ENCODE data around the gene NOTCH2NLA.
"Not testable (repeated sequence)": the region's sequence is repeated elsewhere in the genome, so short reads cannot be mapped to it uniquely, and the experiment has no call there.

The NOTCH2NLA gene

DNA sequence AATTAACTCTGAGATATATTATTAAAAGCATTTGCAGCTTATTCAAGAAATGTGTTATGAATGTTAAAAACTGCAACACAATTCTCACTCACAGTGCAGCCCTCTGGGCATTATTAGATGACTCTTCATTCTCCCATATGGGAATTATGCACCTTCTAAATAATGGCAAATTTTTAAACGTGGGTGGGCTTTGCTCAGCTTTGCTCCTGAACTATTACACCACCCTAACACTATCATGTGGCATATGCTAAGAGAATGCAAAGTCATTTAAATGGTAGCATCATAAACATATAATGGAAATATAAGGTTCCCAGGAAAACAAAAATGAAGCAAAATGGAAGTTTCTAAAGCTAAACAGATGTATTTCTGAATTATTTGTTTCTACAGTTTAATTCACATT lies 61.5 kb downstream of the NOTCH2NLA start:
- not testable (repeated sequence) for DNase-seq (ENCODE audit: low read depth)

DNA sequence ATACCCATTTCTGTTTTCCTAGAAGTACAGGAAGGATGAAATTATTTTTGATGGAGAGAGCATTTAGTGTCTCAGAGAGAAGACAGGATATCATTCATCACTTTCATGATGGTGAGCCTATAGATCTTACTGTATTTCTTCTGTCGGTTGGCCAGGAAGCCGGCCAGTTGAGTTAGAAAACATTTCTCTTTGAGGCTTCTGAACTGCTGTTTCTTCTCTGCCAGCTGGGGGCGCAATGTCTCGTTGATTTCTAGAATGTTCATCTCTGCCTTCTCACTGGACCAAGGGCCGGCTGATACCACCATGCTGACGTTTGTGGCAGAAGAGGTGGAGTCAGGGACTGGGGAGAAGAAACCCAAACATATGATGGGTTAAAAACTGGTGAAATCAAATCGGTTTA lies 84.4 kb downstream of the NOTCH2NLA start, which contains the start of gene NBPF10:
TSS of gene NBPF10 (minus strand) at position 340 of the 400 bp plus-strand sequence. CDS start at position 305, 35 bp downstream.
- DNase-seq (ENCODE audit: low read depth), result not testable (repeated sequence)
